UCSD-AML1 (cell line): ENCODE data around the gene C2orf49.
"Not testable (repeated sequence)": the region's sequence is repeated elsewhere in the genome, so short reads cannot be mapped to it uniquely, and the experiment has no call there.

ENCODE experiments used
- DNase-seq: peaks from one replicate; lab custom pipeline; 2025; ENCODE audit not compliant: unreplicated experiment; lab: John Stamatoyannopoulos, UW

The C2orf49 gene

DNA sequence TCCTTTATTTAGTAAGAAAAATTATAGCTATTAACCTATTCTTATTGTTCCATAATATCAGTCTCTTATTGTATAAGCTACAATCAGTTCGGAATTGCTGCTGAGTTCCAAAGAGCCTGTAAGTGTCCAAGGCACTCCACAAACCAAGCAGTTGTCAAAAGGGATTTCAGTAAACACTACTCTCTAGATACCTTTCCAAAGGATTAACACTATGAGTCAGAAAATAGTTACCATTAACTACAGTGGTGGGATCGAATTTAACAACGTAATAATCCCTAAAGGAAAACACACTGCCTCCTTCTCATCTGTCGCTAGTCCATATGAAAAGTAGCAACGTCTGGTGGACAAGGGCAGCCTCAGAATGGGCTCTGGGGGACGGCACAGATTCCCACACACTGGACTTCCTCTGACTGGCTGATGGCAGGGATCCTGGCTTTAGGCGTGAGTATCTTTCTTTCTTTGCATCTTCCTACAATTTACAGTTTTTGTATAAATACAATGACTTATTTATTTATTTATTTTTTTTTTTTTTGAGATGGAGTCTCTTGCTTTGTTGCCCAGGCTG lies 16.6 kb upstream of the C2orf49 start:
- DNase-seq, result no peak

DNA sequence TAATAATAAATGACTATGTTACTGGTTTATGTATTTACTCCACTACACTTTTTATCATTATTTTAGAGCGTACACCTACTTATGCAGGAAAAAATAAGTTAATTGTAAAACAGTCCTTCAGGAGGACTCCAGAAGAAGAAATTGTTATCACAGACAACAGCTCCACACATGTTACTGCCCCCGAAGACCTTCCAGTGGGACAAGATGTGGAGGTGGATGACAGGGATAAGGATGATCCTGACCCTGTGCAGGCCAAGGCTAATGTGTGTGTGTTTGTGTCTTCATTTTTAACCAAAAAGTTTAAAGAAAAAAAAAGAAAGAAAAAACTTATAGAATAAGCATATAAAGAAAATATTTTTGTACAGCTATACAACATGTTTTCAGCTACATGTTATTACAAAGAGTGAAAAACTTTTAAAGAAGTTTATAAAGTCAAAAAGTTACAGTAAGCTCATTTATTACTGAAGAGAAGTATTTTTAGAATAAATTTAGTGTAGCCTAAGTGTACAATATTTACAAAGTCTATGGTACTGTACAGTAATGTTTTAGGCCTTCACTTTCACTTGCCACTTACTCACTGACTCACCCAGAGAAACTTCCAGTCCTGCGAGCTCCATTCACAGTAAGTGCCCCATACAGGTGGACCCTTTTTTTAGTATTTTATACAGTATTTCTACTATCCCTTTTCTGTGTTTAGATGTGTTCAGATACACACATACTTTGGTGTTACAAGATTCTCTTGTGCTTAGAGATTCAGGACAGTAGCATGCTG lies 15.3 kb upstream of the C2orf49 start:
- no peak for DNase-seq

DNA sequence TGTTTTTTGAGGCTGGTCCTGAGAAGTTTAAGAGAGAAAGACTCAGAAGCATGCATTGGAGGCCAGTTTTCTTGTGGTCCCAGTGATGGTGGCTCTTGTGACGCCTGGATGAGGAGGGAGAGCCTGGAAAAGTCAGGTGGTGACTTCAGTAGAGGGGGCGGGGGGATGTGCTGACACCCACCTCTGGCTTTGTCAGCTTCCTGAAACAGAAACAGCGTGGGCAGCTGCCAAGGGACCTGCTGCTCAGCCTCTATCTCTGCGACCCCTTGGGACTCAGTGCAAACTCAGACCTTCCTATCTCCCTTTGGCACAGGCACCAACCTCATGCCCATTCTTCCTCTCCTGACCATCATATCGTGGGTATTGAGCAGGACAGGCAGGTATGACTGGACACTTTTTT lies 14.2 kb upstream of the C2orf49 start:
- no peak for DNase-seq

- no peak for DNase-seq
Observed at GRCh38 chr2:105324101-105324500, 13.2 kb upstream of the C2orf49 start.

DNA sequence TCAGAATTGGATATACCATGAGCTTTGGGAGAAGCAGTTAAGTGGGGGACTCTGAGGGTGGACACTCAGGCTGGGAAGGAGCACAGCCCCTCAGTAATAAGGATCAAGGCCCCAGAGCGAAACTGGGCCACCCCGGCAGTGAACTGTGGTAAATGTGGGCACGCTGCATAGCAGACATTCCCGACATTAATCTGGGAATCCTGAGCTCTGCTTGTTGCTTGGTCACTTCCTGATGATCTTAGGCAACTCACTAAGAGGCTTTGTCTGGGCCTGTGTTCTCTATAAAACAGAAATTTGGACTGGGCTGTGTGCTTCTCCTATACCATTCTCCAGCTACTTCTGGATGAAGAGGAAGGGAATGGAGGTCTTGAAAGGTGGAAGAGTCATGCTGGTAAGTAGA lies 12.6 kb upstream of the C2orf49 start:
- DNase-seq, result no peak

DNA sequence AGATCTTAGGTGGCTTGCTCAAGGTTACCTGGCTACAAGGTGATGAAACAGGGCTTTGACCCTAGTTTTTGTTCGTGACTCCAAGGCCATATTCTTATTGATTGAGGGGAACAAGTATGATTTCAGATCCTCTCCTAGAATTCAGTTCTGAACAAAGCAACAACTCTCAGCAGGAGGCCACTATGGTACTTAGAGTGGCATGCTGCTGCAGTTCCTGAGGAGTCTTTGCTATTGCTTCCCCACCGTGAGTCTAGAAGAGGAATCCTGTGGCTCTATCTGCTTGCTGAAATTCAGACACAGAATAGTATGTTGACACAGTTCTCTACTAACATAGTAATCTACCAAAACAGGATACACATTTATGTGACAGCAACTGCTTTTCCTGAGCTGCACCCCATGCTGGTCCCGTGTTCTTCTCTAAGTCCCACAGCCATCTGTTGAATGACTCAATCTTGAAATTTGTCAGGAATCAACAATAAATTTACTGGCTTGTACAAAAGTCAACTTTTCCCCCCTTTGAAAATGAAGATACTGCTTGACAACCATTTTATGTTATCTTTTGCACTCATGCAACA lies 11.9 kb upstream of the C2orf49 start:
- peak; percentile 52 for DNase-seq

DNA sequence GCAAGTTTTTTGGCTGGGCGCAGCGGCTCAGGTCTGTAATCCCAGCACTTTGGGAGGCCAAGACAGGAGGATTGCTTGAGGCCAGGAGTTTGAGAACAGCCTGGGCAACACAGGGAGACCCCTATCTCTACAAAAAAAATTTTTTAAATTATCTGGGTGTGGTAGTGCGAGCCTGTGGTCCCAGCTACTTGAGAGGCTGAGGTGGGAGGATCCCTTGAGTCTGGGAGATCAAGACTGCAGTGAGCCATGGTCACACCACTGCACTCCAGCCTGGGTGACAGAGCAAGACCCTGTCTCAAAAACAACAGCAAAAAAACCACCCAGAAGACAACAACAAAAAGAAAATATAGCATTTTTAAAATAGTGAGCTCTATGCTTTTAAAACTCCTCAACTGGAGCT lies 10.1 kb upstream of the C2orf49 start:
- not testable (repeated sequence) for DNase-seq

- DNase-seq, result no peak
Observed at GRCh38 chr2:105327690-105328089, 9.7 kb upstream of the C2orf49 start.

DNA sequence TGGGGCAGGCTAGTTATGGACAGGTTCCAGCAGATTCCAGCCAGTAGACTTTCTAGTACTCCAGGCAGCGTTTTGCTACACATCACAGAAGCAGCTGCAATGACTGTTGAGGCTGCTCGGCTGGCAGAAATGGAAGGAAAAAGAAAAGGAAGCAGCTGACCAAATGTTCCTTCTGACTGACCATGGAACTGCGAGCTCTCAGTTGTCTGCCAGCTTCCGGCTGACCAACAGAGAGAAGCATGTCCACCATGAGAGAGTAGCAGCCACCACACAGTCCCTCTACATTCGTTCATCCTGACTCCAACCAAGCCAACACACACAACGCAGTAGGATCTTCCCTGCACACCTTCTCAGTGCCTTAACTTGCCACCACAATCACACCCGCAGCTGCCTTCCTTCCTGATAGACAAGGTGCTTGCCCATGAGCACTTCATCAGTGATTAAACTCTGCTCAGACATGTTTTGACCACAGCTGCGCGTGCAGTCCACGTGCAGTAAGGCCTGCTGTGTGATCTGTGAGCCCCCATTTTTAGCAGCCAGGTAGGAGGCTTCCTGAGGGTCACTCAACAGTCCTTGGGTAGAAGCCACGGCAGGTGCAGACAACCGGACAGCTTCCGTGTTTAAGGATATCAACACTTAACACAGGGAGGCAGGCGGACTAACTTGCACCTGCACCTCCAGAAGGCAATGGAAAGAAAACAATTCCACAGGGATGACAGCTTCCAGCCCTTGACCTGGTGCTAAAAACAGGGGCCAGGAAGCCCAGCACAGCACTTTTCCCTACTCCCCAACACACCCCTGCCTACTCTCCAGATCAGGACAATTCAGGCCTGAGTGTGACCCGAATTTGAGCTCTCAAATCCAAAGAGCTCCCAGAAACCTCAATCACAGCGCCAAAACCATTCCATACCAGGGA lies 8.8 kb upstream of the C2orf49 start:
- peak; percentile 39 for DNase-seq

DNA sequence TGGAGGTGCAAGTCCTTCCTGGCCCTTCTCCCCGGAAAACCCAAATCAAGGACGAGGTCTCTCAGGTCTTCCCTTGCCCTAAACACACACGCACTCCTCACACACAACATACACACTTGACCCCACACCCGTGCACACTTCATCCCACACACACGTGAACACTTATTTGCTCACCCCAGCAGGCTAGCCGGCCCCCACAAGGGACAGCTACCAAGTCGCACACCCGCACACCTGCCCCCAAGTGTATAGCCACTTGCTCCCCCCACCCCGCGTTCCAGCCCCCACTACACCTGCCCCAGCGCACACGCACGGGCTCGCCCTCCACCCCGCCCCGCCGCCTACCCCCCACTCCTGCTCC lies 8.2 kb upstream of the C2orf49 start:
- no peak for DNase-seq

DNA sequence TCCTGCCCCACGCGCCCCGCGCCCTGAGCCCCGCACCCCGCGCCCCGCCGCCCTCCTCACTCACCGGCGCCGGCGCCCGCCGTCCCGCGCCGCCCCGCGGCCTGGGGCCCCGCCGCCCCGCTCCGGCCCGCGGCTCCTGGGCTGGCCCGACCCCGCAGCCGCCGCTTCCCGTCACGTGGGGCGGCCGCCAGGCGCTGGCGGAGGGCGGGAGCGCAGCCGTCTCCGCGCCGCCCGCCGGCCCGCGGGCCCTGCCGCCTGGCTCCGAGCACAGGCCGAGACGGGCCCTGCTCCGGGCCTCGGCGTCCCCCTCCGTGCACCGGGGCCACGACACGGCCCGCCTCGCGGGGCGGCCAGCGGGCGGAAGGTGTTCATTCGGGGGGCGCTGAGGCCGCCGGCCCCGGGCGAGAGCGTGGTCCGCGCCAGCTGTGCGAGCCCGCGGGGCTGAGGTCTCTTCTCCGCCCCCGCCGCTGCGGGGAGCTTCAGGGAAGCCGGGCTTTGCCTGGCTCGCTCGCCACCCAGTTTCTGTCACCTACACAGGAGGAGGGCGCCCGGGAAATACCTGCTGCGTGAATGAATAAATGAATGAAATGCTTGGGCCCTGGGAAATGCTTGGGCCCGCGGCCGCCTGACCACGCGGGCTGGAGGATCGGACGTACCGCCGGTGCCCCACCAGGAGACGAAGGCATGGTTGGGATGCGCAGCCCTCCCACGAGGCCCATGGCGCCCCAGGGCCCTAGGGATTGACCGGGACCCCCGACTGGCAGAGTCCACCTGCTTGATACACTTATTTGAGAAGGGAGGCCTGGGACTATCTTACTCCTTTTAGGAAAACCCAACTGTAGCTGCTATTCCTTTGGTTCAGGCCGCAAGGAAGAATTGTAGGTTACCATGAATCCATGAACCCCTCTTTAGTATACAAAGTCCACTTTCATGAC lies 7.5 kb upstream of the C2orf49 start, which contains the start of gene TGFBRAP1:
TSS of gene TGFBRAP1 (minus strand) at position 175 of the 935 bp plus-strand sequence. CDS start 21,434 bp downstream, outside the sequence.
- peak; percentile 69 for DNase-seq

- DNase-seq, result no peak
Observed at GRCh38 chr2:105330681-105331375, 6.5 kb upstream of the C2orf49 start.

DNA sequence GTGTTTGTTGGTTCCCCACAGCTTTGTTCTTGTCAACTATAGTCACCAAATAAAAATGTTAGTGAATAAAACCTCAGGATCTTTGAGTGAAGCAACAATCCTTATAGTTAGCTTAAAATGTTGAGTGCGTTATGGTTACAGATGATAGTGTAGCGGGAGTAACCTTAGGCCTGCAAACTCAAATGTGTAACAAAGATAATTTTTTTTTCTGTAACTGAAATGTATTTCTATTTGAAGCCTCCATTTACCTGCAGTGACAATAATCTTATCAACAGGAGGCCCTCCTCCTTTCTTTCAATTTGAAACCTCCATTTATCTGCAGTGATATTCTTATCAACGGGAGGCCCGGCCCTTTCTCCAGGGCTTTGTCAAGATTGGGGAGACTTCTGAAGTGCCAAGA lies 3.1 kb upstream of the C2orf49 start:
- no peak for DNase-seq

DNA sequence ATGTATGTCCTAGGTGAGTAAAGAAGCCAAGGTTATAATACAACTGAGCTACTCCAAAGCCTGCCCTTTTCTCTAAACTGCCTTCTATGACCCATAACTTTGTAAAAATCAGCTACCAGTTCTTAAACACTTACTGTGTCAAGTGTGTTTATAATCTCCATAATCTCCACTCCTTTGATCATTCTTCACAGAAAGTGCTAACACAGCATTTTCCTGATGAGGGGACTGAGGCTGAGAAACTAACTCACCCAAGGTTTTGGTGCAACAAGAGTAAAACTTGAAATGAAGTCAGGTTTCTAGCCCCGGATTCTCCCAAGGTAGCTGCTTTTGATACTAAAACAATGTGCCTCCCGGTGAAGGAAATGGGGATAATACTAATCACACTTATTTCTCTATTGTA lies 1.9 kb upstream of the C2orf49 start:
- no peak for DNase-seq

DNA sequence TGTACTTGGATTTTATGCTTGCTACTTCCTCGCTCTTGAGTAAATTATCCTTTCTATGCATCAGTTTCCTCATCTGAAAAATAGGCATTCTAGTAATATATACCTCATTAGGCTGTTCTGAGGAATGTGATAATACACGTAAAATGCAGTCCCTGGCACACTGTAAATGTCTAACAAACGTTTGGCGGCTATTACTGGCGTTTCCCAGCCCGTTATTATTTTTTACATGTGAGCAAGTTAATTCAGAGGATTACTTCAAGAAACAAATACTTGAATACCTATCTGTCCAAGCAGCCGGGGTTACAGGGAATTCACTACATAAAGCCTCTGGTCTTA lies 586 bp upstream of the C2orf49 start:
- DNase-seq, result no peak

GRCh38 chr2:105338020-105338385 lies 663 bp downstream of the C2orf49 start:
- DNase-seq, result no peak

DNA sequence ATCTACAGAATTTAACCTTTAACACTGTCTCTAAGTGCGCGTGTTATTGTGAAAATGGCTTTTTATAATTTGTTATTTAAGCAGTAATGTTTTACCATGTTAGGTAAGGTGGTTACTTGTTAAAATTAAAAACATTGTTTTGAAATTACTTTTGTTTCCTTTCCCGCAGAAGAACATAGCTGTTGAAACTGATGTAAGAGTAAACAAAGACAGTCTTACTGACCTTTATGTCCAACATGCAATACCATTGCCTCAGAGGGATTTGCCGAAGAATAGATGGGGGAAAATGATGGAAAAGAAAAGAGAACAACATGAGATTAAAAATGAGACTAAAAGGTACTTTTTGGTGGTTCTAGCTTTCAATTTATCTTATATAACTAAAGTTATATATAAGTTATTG lies 2.1 kb downstream of the C2orf49 start:
- DNase-seq, result no peak

- no peak for DNase-seq
Observed at GRCh38 chr2:105344704-105345345, 7.5 kb downstream of the C2orf49 start.

- no peak for DNase-seq
Observed at GRCh38 chr2:105357122-105357521, 19.8 kb downstream of the C2orf49 start.
